Mesothelial cell of epicardium (in vitro differentiated cells): ENCODE results near the gene ASB10. TPM values are rescaled to one million over a fixed set of nuclear protein-coding genes. Genes with fewer than 3 reads are reported as not detected.

Experiments
- DNase-seq, 2 experiments: peaks; one replicate each; pipeline ENCODE4 v3.0.0; 2021; ENCODE audit warnings: low spot score in 2 of 2; ENCODE audit not compliant: unreplicated experiment in 2 of 2
- H3K27ac Mint-ChIP-seq: 2 replicates; pipeline ENCODE4 v1.8.0; 2021; ENCODE audit warnings: mixed read lengths
- H3K27me3 Mint-ChIP-seq: 2 replicates; pipeline ENCODE4 v1.8.0; 2021; ENCODE audit warnings: low read depth, mixed read lengths
- H3K36me3 Mint-ChIP-seq: 2 replicates; pipeline ENCODE4 v1.8.0; 2021; ENCODE audit warnings: mixed read lengths
- H3K4me1 Mint-ChIP-seq: 2 replicates; pipeline ENCODE4 v1.8.0; 2021; ENCODE audit warnings: mixed read lengths
- H3K4me3 Mint-ChIP-seq: 2 replicates; pipeline ENCODE4 v1.8.0; 2021; ENCODE audit warnings: mild to moderate bottlenecking, moderate library complexity, mixed read lengths
- H3K9me3 Mint-ChIP-seq: 2 replicates; pipeline ENCODE4 v1.8.0; 2021; ENCODE audit warnings: mixed read lengths
- CTCF ChIP-seq: fragments of 200-600 bp; sonication (generic); IDR thresholded peaks from one replicate; pipeline ENCODE4 v1.5.0; 2021; ENCODE audit warnings: antibody characterized with exemption; ENCODE audit not compliant: unreplicated experiment
- total RNA-seq: library from RNA; stranded (reverse); gene quantifications from 3 replicates; pipeline ENCODE4 v1.2.1, GENCODE V29; 2021

ASB10 gene
- total RNA-seq, 1 donor from 2014 or later, result not detected

DNA sequence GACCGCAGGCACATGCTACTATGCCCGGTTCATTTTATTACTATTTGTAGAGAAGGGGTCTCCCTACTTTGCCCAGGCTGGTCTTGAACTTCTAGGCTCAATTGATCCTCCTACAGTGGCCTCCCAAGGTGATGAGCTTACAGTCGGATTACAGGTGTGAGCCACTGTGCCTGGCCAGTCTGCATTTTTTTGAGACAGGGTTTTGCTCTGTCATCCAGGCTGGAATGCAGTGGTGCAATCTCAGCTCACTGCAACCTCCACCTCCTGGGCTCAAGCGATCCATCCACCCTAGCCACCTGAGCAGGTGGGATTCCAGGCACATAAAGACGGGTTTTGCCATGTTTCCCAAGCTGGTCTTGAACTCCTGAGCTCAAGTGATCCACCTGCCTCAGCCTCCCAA, 25.6 kb upstream of the ASB10 start:
- no peak for DNase-seq
- peaks cover 29% of the 10 kb centered on the region for H3K36me3 Mint-ChIP-seq

DNA sequence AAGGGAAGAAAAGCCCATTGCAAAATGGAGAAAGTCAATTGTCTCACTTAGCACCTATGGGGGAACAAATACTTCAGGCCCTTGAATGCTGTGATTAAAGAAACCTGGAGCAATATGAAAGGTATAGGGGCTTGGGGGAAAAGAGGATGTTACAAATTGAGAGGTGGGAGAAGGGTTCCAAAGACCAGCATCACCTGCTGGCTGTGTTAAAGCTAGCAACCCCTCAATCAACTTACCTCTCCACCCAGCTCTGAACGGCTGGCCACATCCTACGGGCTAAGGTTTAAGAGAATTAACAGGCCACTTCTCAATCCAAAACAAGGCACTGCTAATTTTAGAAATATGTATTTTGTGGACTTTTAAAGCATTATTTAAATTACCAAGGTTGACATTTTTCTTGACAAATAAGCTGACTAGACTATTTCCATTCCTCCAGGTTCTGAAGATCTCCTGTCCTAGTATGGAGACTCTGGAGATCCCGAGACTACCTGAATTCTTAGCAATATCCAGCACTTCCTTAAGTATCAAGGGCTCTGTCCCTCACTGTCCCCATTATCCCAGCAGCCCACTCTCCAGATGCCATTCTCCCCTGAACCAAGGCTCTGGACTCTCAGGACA, 24.2 kb upstream of the ASB10 start:
- peaks cover 9% of the 10 kb centered on the region for H3K4me1 Mint-ChIP-seq
- DNase-seq, result no peak
- no peak for TF ChIP-seq CTCF
- no peaks in the 10 kb centered on the region for H3K9me3 Mint-ChIP-seq
- H3K4me3 Mint-ChIP-seq, result no peak overlapping the region
- peaks cover 26% of the 10 kb centered on the region for H3K36me3 Mint-ChIP-seq
- H3K27ac Mint-ChIP-seq, result peak overlapping the region; percentile 26
- H3K27me3 Mint-ChIP-seq, result peaks cover 11% of the 10 kb centered on the region

More for the DNA sequence above, 25.6 kb upstream of the ASB10 start:
- peaks cover 8% of the 10 kb centered on the region for H3K27me3 Mint-ChIP-seq
- no peak for TF ChIP-seq CTCF
- no peaks in the 10 kb centered on the region for H3K9me3 Mint-ChIP-seq
- no peak overlapping the region for H3K4me3 Mint-ChIP-seq
- no peaks in the 10 kb centered on the region for H3K4me1 Mint-ChIP-seq
- no peak overlapping the region for H3K27ac Mint-ChIP-seq

GRCh38 chr7:151210087-151210854, 23.2 kb upstream of the ASB10 start, which contains the start of gene H2BK1:
H2BK1 (minus strand) TSS chr7:151210488; CDS start chr7:151210318, 170 bp downstream.
- H3K4me3 Mint-ChIP-seq, result no peak within 1 kb of the TSS
- no peak for DNase-seq
- H3K36me3 Mint-ChIP-seq, result peaks cover 19% of the 10 kb centered on the region
- no peaks in the 10 kb centered on the region for H3K9me3 Mint-ChIP-seq
- H3K27ac Mint-ChIP-seq, result no peak within 1 kb of the TSS
- peaks cover 20% of the 10 kb centered on the region for H3K27me3 Mint-ChIP-seq
- TF ChIP-seq CTCF, result no peak
- H3K4me1 Mint-ChIP-seq, result peaks cover 9% of the 10 kb centered on the region

- Mint-ChIP-seq H3K36me3 (peaks cover 13% of the 10 kb centered on the region), H3K9me3 (no peaks in the 10 kb centered on the region), H3K27me3 (peaks cover 27% of the 10 kb centered on the region), H3K27ac (no peak overlapping the region), H3K4me1 (peaks cover 9% of the 10 kb centered on the region), H3K4me3 (no peak overlapping the region)
- no peak for TF ChIP-seq CTCF
- no peak for DNase-seq
These were observed 22.5 kb upstream of the ASB10 start for GRCh38 chr7:151209588-151209987.

DNA sequence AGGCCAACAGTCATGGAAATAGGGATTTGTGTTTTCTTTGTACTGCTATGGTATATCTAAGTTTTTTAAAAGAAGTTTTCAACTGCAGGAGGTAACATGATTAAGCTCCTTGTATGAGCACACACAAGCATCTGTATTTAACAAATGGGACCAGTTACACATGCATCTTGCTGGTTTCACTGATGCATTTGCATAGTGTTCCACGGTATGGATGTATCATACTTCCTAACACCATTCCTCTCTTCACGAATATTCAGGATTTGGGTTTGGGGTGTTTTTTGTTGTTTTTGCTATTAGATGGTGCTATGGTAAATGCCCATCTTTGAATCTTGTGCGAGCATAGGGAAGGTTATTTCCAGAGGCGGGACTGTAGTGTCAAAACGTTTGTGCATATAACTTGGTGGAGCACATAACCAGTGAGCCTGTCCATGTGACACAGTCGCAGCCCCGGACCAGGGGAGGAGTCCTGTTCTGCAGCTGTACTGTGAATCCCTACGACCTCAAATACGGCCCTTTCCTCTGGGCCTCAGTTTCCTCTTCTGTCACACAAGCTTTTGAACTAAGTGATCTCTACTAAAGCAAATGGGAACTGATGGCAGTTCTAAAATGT, 21.3 kb upstream of the ASB10 start:
- Mint-ChIP-seq H3K4me1 (peaks cover 9% of the 10 kb centered on the region), H3K4me3 (no peak overlapping the region), H3K36me3 (peaks cover 6% of the 10 kb centered on the region), H3K9me3 (no peaks in the 10 kb centered on the region), H3K27me3 (peaks cover 37% of the 10 kb centered on the region), H3K27ac (no peak overlapping the region)
- DNase-seq, result no peak
- no peak for TF ChIP-seq CTCF
